SK-N-SH (cell line): ENCODE measurements around the gene IFNL3. TPM values are rescaled to one million over a fixed set of nuclear protein-coding genes. Genes with fewer than 3 reads are reported as not detected.

ENCODE experiments used
- CTCF ChIA-PET: fragments of 300-600, 350-600 bp; formaldehyde crosslinking; extraction: SDS; loops from one replicate; lab custom pipeline; 2021; lab: Yijun Ruan, JAX
- POLR2A ChIA-PET: fragments of 350-600 bp; sonication (Branson Sonifier 250); formaldehyde crosslinking; extraction: SDS; loops from one replicate; lab custom pipeline; 2020; ENCODE audit warnings: antibody characterized with exemption, inconsistent platforms; lab: Yijun Ruan, JAX
- DNase-seq: peaks from one replicate; pipeline ENCODE4 v3.0.0; 2012
- H2AFZ ChIP-seq: fragments of 200-600 bp; sonication (generic); 2 replicates; pipeline ENCODE4 v1.8.1; 2016; ENCODE audit warnings: antibody characterized with exemption, mild to moderate bottlenecking, low read depth
- H3F3A ChIP-seq: fragments of 200-600 bp; sonication (generic); replicated peaks from 2 replicates; pipeline ENCODE3; 2016; ENCODE audit warnings: antibody characterized with exemption, mild to moderate bottlenecking; ENCODE audit not compliant: insufficient read depth
- H3K27ac ChIP-seq, 2 experiments: fragments of 200-500 bp in 1 of 2; fragments of 200-600 bp in 1 of 2; sonication (Bioruptor generic) in 1 of 2; sonication (generic), shearing (Covaris generic) in 1 of 2; 2 replicates each; pipeline versions ENCODE4 v1.5.1 to v1.6.1; 2014 to 2016; ENCODE audit warnings: low read depth in 2 of 2, inconsistent platforms in 1 of 2, low read length in 1 of 2, mild to moderate bottlenecking in 1 of 2, mixed read lengths in 1 of 2
- H3K27me3 ChIP-seq: fragments of 200-600 bp; sonication (generic), shearing (Covaris generic); 2 replicates; pipeline ENCODE4 v1.6.1; 2016; ENCODE audit warnings: mixed run types; ENCODE audit not compliant: insufficient read depth
- H3K36me3 ChIP-seq, 2 experiments: fragments of 200-500 bp in 1 of 2; fragments of 200-600 bp in 1 of 2; sonication (Bioruptor generic) in 1 of 2; sonication (generic) in 1 of 2; replicated peaks in 1 of 2; 2 replicates each; pipeline versions ENCODE3 to v1.5.1; 2014 to 2016; ENCODE audit warnings: low read length in 1 of 2, mild to moderate bottlenecking in 1 of 2; ENCODE audit not compliant: insufficient read depth in 2 of 2, control insufficient read depth in 1 of 2
- H3K4me1 ChIP-seq, 2 experiments: fragments of 200-500 bp in 1 of 2; fragments of 200-600 bp in 1 of 2; sonication (Bioruptor generic) in 1 of 2; sonication (generic), shearing (Covaris generic) in 1 of 2; 2 replicates each; pipeline versions ENCODE4 v1.5.1 to v1.6.1; 2014 to 2016; ENCODE audit warnings: low read depth in 1 of 2, low read length in 1 of 2, mixed run types in 1 of 2; ENCODE audit not compliant: insufficient read depth in 2 of 2, control insufficient read depth in 1 of 2
- H3K4me2 ChIP-seq: fragments of 200-600 bp; sonication (generic), shearing (Covaris generic); 2 replicates; pipeline ENCODE4 v1.6.1; 2017; ENCODE audit warnings: mixed run types
- H3K4me3 ChIP-seq, 2 experiments: fragments of 200-500 bp in 1 of 2; fragments of 200-600 bp in 1 of 2; sonication (Bioruptor generic) in 1 of 2; sonication (generic), shearing (Covaris generic) in 1 of 2; 2 replicates each; pipeline versions ENCODE4 v1.5.1 to v1.8.1; 2014 to 2016; ENCODE audit warnings: low read depth in 2 of 2, inconsistent platforms in 1 of 2, low read length in 1 of 2, mild to moderate bottlenecking in 1 of 2, mixed read lengths in 1 of 2, moderate library complexity in 1 of 2
- H3K79me2 ChIP-seq: fragments of 200-600 bp; sonication (generic); 2 replicates; pipeline ENCODE4 v1.8.1; 2017; ENCODE audit warnings: mild to moderate bottlenecking; ENCODE audit not compliant: insufficient read depth
- H3K9ac ChIP-seq: fragments of 200-600 bp; sonication (generic); 2 replicates; pipeline ENCODE4 v1.6.1; 2017; ENCODE audit warnings: mixed run types
- H3K9me2 ChIP-seq: fragments of 200-600 bp; sonication (generic); 2 replicates; pipeline ENCODE4 v1.6.1; 2017; ENCODE audit warnings: mixed run types
- H3K9me3 ChIP-seq: fragments of 200-600 bp; sonication (generic); 2 replicates; pipeline ENCODE4 v1.6.1; 2017; ENCODE audit warnings: mixed run types, mild to moderate bottlenecking, moderate library complexity
- H4K20me1 ChIP-seq: fragments of 200-600 bp; sonication (generic); 2 replicates; pipeline ENCODE4 v1.6.1; 2017; ENCODE audit warnings: mild to moderate bottlenecking, mixed run types; ENCODE audit not compliant: insufficient read depth
- CHD2 ChIP-seq: fragments of 150-350 bp; IDR thresholded peaks from 2 replicates; pipeline ENCODE4 v1.6.1; 2018; ENCODE audit warnings: low read length; ENCODE audit not compliant: partially characterized antibody
- CTCF ChIP-seq: fragments of 200-600 bp; sonication (generic); IDR thresholded peaks from 2 replicates; pipeline ENCODE4 v1.6.1; 2017; ENCODE audit warnings: antibody characterized with exemption, mild to moderate bottlenecking, moderate library complexity
- ELF1 ChIP-seq: IDR thresholded peaks from 2 replicates; pipeline ENCODE4 v1.4.0; 2012
- EP300 ChIP-seq, 2 experiments: IDR thresholded peaks; 2 replicates each; pipeline versions ENCODE4 v1.4.0 to v1.6.1; 2012; ENCODE audit warnings: borderline replicate concordance in 1 of 2, low read depth in 1 of 2, low read length in 1 of 2
- EZH2phosphoT487 ChIP-seq: fragments of 200-600 bp; sonication (generic); IDR thresholded peaks from 2 replicates; pipeline ENCODE4 v1.6.1; 2017; ENCODE audit warnings: low read depth, mixed run types, mild to moderate bottlenecking, antibody characterized with exemption, moderate library complexity, borderline replicate concordance
- FOSL2 ChIP-seq: IDR thresholded peaks from 2 replicates; pipeline ENCODE4 v1.4.0; 2012; ENCODE audit warnings: low read depth, mild to moderate bottlenecking, moderate library complexity, borderline replicate concordance
- FOXJ3 ChIP-seq: sonication (generic); formaldehyde crosslinking; IDR thresholded peaks from 2 replicates; pipeline ENCODE4 v1.5.1; 2020; ENCODE audit warnings: mild to moderate bottlenecking, missing genetic modification reagents
- FOXM1 ChIP-seq: IDR thresholded peaks from 2 replicates; pipeline ENCODE4 v1.4.0; 2012; ENCODE audit warnings: low read depth, mild to moderate bottlenecking
- GABPA ChIP-seq: IDR thresholded peaks from 2 replicates; pipeline ENCODE4 v1.4.0; 2012; ENCODE audit warnings: low read depth, mild to moderate bottlenecking
- GATA2 ChIP-seq: sonication (generic); formaldehyde crosslinking; IDR thresholded peaks from 2 replicates; pipeline ENCODE4 v1.5.0; 2020; ENCODE audit warnings: mild to moderate bottlenecking, missing genetic modification reagents
- IRF3 ChIP-seq: fragments of 150-350 bp; IDR thresholded peaks from 2 replicates; pipeline ENCODE4 v1.6.1; 2016; ENCODE audit warnings: mild to moderate bottlenecking, low read depth, low read length
- JUND ChIP-seq: IDR thresholded peaks from 2 replicates; pipeline ENCODE4 v1.4.0; 2012
- MXI1 ChIP-seq: IDR thresholded peaks from 2 replicates; pipeline ENCODE4 v1.6.1; 2012; ENCODE audit warnings: mild to moderate bottlenecking, low read depth, low read length, improper control_type of control experiment
- PBX3 ChIP-seq: IDR thresholded peaks from 2 replicates; pipeline ENCODE4; 2012
- POLR2AphosphoS5 ChIP-seq: IDR thresholded peaks from 2 replicates; pipeline ENCODE4 v1.6.1; 2012; ENCODE audit warnings: low read depth, low read length
- RAD21 ChIP-seq: IDR thresholded peaks from 2 replicates; pipeline ENCODE4 v1.6.1; 2012; ENCODE audit warnings: mild to moderate bottlenecking, low read length
- RCOR1 ChIP-seq: fragments of 150-350 bp; IDR thresholded peaks from 2 replicates; pipeline ENCODE4 v1.6.1; 2017; ENCODE audit warnings: antibody characterized with exemption, low read length
- RFX5 ChIP-seq: IDR thresholded peaks from 2 replicates; pipeline ENCODE4 v1.6.1; 2012; ENCODE audit warnings: mild to moderate bottlenecking, improper control_type of control experiment, low read length
- SIN3A ChIP-seq: IDR thresholded peaks from 2 replicates; pipeline ENCODE4 v1.6.1; 2012; ENCODE audit warnings: low read depth, mild to moderate bottlenecking, low read length, moderate library complexity, borderline replicate concordance
- SMC3 ChIP-seq: IDR thresholded peaks from 2 replicates; pipeline ENCODE4 v1.6.1; 2012; ENCODE audit warnings: low read depth, low read length, improper control_type of control experiment
- TAF1 ChIP-seq: IDR thresholded peaks from 2 replicates; pipeline ENCODE4 v1.6.1; 2012; ENCODE audit warnings: low read depth, mild to moderate bottlenecking, low read length, moderate library complexity, borderline replicate concordance
- TCF12 ChIP-seq: IDR thresholded peaks from 2 replicates; pipeline ENCODE4 v1.4.0; 2012
- USF1 ChIP-seq: IDR thresholded peaks from 2 replicates; pipeline ENCODE4 v1.4.0; 2012; ENCODE audit warnings: low read depth, borderline replicate concordance
- WGBS: methylation state at CpG from one replicate; pipeline ENCODE4 v1.1.6; 2017; ENCODE audit warnings: low lambda C conversion rate; 5-methylcytosine and 5-hydroxymethylcytosine counted together
- polyA plus RNA-seq, 3 experiments: library from polyadenylated mRNA; depleted of rRNA; stranded (reverse); fragments of >200 nt; gene quantifications; 2 replicates each; pipeline ENCODE4 v1.2.3, GENCODE V29; 2012

Gene IFNL3
- polyA plus RNA-seq, 1 of the 3 experiments (the other 2 are of a cell fraction): not detected

GRCh38 chr19:39230096-39230764 lies 14.6 kb downstream of the IFNL3 start:
- POLR2A ChIA-PET: no interaction called here

GRCh38 chr19:39224910-39225309 lies 19.9 kb downstream of the IFNL3 start:
- Histone ChIP-seq H2AFZ (no peak overlapping the region), H3K9me2 (no peaks in the 10 kb centered on the region), H3K27ac (no peak overlapping the region), H3K9ac (no peak overlapping the region), H3K27me3 (no peaks in the 10 kb centered on the region), H3K9me3 (no peaks in the 10 kb centered on the region), H3F3A (no peaks in the 10 kb centered on the region), H3K79me2 (no peaks in the 10 kb centered on the region), H3K36me3 (no peaks in the 10 kb centered on the region), H4K20me1 (no peaks in the 10 kb centered on the region), H3K4me2 (no peak overlapping the region), H3K4me3 (no peak overlapping the region), H3K4me1 (no peaks in the 10 kb centered on the region)
- 34% methylated on average over 3 of the region's 3 CpGs for WGBS
- ChIA-PET POLR2A (no interaction called here), CTCF (no interaction called here)
- no peak for DNase-seq
- TF ChIP-seq FOSL2: no peak
- no peak for TF ChIP-seq CHD2
- TF ChIP-seq RAD21: no peak
- TF ChIP-seq RCOR1: no peak
- no peak for TF ChIP-seq SIN3A
- TF ChIP-seq USF1: no peak
- no peak for TF ChIP-seq MXI1
- TF ChIP-seq TCF12: no peak
- TF ChIP-seq PBX3: no peak
- TF ChIP-seq RFX5: no peak
- TF ChIP-seq EZH2phosphoT487: no peak
- no peak for TF ChIP-seq CTCF
- TF ChIP-seq EP300 (IDR thresholded peaks at IDR 0.05; ENCODE audit: borderline replicate concordance in 1 of 2, low read depth in 1 of 2, low read length in 1 of 2): no peak

More at GRCh38 chr19:39230096-39230764, 14.6 kb downstream of the IFNL3 start:
- 14% methylated on average over 2 of the region's 2 CpGs for WGBS
- H3K27me3 ChIP-seq: no peaks in the 10 kb centered on the region
- H2AFZ ChIP-seq: no peak overlapping the region
- no peaks in the 10 kb centered on the region for H3K9me3 ChIP-seq
- CTCF ChIA-PET: no interaction called here
- H3K9ac ChIP-seq: no peak overlapping the region
- no peak overlapping the region for H3K27ac ChIP-seq
- TF ChIP-seq FOXM1: no peak
- TF ChIP-seq USF1: no peak
- no peak for TF ChIP-seq ELF1
- no peak for TF ChIP-seq IRF3
- no peak for TF ChIP-seq GATA2
- TF ChIP-seq TAF1: no peak
- no peak for TF ChIP-seq POLR2AphosphoS5
- TF ChIP-seq FOXJ3 (CRISPR knock-in tag): no peak
- TF ChIP-seq TCF12: no peak
- no peak for TF ChIP-seq SIN3A
- TF ChIP-seq JUND: no peak
- TF ChIP-seq SMC3: no peak
- TF ChIP-seq EP300 (IDR thresholded peaks at IDR 0.05; ENCODE audit: borderline replicate concordance in 1 of 2, low read depth in 1 of 2, low read length in 1 of 2): no peak
- TF ChIP-seq GABPA: no peak
- no peak for TF ChIP-seq FOSL2
- TF ChIP-seq, all 33 proteins: peak for 0
- Histone ChIP-seq H3K36me3 (no peaks in the 10 kb centered on the region), H4K20me1 (no peaks in the 10 kb centered on the region), H3K4me1 (no peaks in the 10 kb centered on the region), H3K4me2 (no peak overlapping the region), H3K4me3 (no peak overlapping the region), H3F3A (no peaks in the 10 kb centered on the region), H3K79me2 (no peaks in the 10 kb centered on the region), H3K9me2 (no peaks in the 10 kb centered on the region)
- no peak for DNase-seq
